ENCODE measurements around the gene MYH13.

GRCh38 chr17:10380631-10381408 is 8.0 kb upstream of the MYH13 start:
- TF ChIP-seq CTCF (IDR thresholded peaks at IDR 0.05; ENCODE audit: low read depth, low read length) = no peak
- TF ChIP-seq MYC (IDR thresholded peaks at IDR 0.05; ENCODE audit: low read depth, low read length) = no peak
- no peak for TF ChIP-seq MAX (IDR thresholded peaks at IDR 0.05; ENCODE audit: low read depth, low read length)
- TF ChIP-seq POLR2A (IDR thresholded peaks at IDR 0.05; ENCODE audit: extremely low read depth, insufficient read length) = no peak

All from NB4 (cell line).